ENCODE results near the gene FBLN1. TPM values are rescaled to one million over a fixed set of nuclear protein-coding genes. Genes with fewer than 3 reads are reported as not detected.

Gene FBLN1
- total and polyA plus RNA-seq, 2 of the 13 experiments (the other 11 are each of a cell fraction or from before 2014, with no cell fraction given): 37.3 to 103 TPM

DNA sequence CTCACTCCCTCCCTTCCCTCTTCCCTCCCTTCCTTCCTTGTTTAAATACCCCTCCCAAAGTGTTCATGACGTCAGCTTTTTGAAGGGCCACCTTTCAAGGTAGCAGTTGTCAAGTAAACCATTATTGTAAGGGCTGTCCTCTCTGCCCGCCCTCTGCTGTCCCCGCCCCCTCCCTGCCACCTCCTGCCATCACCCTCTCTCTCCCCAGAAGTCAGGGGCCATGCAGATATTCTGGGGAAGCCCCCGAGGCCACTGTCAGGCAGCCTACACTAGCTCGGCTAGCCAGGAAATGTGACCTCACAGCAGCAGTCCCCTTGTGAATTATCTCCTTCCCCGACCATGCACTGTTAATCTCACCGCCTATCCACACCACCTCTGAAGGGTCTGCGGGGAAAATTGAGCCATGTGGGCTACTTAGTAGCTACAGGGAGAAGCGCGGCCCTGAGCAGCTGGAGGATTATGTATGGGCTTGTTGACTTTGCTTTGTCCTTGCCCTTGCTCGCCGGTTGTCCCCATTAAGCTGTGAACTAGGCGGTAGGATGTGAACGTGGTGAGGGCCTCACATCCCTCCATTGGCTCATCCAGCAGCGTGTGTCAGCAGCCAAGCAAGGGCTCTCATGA lies 126.9 kb downstream of the FBLN1 start (continued):
- no peak for TF ChIP-seq CHD4 (IDR thresholded peaks at IDR 0.05; ENCODE audit: borderline replicate concordance, low read length)
- TF ChIP-seq ZNF780A (CRISPR knock-in tag; IDR thresholded peaks at IDR 0.05): no peak
- peak; percentile 70; the same call in 1 of the 2 replicates for TF ChIP-seq SPEN (CRISPR knock-in tag; IDR thresholded peaks at IDR 0.05; ENCODE audit: low read depth)
- TF ChIP-seq CAMTA2 (CRISPR knock-in tag; IDR thresholded peaks at IDR 0.05; ENCODE audit: borderline replicate concordance): no peak
- peak; percentile 80 for TF ChIP-seq HDAC2 (CRISPR knock-in tag; IDR thresholded peaks at IDR 0.05)
- TF ChIP-seq ZNF224 (CRISPR knock-in tag; IDR thresholded peaks at IDR 0.05): no peak
- no peak for TF ChIP-seq ZNF234 (CRISPR knock-in tag; conservative IDR thresholded peaks at IDR 0.05)
- no peak for TF ChIP-seq FOXM1 (CRISPR knock-in tag; IDR thresholded peaks at IDR 0.05)
- TF ChIP-seq, protein P1, sequence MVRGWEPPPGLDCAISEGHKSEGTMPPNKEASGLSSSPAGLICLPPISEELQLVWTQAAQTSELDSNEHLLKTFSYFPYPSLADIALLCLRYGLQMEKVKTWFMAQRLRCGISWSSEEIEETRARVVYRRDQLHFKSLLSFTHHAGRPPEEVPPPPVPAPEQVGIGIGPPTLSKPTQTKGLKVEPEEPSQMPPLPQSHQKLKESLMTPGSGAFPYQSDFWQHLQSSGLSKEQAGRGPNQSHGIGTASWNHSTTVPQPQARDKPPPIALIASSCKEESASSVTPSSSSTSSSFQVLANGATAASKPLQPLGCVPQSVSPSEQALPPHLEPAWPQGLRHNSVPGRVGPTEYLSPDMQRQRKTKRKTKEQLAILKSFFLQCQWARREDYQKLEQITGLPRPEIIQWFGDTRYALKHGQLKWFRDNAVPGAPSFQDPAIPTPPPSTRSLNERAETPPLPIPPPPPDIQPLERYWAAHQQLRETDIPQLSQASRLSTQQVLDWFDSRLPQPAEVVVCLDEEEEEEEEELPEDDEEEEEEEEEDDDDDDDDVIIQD (CRISPR knock-in tag; IDR thresholded peaks at IDR 0.05; ENCODE audit: low read depth): no peak
- TF ChIP-seq RXRB (CRISPR knock-in tag; IDR thresholded peaks at IDR 0.05; ENCODE audit: borderline replicate concordance): peak; percentile 74
- TF ChIP-seq HES4 (CRISPR knock-in tag; IDR thresholded peaks at IDR 0.05; ENCODE audit: borderline replicate concordance): no peak
- TF ChIP-seq, protein P2, sequence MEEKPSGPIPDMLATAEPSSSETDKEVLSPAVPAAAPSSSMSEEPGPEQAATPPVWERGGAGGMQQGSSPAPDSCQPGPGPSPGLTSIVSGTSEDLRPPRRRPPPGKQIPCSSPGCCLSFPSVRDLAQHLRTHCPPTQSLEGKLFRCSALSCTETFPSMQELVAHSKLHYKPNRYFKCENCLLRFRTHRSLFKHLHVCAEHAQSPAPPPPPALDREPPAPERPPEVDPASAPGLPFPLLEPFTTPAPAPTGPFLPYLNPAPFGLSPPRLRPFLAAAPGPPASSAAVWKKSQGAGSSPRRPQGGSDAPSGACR (CRISPR knock-in tag; IDR thresholded peaks at IDR 0.05): no peak
- TF ChIP-seq, protein P3, sequence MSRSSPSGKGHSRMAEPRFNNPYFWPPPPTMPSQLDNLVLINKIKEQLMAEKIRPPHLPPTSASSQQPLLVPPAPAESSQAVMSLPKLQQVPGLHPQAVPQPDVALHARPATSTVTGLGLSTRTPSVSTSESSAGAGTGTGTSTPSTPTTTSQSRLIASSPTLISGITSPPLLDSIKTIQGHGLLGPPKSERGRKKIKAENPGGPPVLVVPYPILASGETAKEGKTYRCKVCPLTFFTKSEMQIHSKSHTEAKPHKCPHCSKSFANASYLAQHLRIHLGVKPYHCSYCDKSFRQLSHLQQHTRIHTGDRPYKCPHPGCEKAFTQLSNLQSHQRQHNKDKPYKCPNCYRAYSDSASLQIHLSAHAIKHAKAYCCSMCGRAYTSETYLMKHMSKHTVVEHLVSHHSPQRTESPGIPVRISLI (CRISPR knock-in tag; IDR thresholded peaks at IDR 0.05; ENCODE audit: borderline replicate concordance): 0 out of 2 replicates have a peak, but pooled peaks have one; percentile 39
- no peak for TF ChIP-seq ATF7-NPFF (CRISPR knock-in tag; IDR thresholded peaks at IDR 0.05; ENCODE audit: low read depth)
- TF ChIP-seq, protein P4, sequence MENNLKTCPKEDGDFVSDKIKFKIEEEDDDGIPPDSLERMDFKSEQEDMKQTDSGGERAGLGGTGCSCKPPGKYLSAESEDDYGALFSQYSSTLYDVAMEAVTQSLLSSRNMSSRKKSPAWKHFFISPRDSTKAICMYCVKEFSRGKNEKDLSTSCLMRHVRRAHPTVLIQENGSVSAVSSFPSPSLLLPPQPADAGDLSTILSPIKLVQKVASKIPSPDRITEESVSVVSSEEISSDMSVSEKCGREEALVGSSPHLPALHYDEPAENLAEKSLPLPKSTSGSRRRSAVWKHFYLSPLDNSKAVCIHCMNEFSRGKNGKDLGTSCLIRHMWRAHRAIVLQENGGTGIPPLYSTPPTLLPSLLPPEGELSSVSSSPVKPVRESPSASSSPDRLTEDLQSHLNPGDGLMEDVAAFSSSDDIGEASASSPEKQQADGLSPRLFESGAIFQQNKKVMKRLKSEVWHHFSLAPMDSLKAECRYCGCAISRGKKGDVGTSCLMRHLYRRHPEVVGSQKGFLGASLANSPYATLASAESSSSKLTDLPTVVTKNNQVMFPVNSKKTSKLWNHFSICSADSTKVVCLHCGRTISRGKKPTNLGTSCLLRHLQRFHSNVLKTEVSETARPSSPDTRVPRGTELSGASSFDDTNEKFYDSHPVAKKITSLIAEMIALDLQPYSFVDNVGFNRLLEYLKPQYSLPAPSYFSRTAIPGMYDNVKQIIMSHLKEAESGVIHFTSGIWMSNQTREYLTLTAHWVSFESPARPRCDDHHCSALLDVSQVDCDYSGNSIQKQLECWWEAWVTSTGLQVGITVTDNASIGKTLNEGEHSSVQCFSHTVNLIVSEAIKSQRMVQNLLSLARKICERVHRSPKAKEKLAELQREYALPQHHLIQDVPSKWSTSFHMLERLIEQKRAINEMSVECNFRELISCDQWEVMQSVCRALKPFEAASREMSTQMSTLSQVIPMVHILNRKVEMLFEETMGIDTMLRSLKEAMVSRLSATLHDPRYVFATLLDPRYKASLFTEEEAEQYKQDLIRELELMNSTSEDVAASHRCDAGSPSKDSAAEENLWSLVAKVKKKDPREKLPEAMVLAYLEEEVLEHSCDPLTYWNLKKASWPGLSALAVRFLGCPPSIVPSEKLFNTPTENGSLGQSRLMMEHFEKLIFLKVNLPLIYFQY (CRISPR knock-in tag; IDR thresholded peaks at IDR 0.05; ENCODE audit: borderline replicate concordance): no peak
- no peak for TF ChIP-seq IRX3 (CRISPR knock-in tag; IDR thresholded peaks at IDR 0.05; ENCODE audit: borderline replicate concordance, low read depth)
- no peak for TF ChIP-seq ZNF121 (CRISPR knock-in tag; IDR thresholded peaks at IDR 0.05)
- TF ChIP-seq ZNF775 (CRISPR knock-in tag; IDR thresholded peaks at IDR 0.05; ENCODE audit: borderline replicate concordance): no peak

Data from HepG2 (cell line).